ENCODE measurements around the gene LHFPL3. TPM values are rescaled to one million over a fixed set of nuclear protein-coding genes. Genes with fewer than 3 reads are reported as not detected.

LHFPL3 gene
- total and polyA plus RNA-seq, 5 donors from 2014 or later = not detected

DNA sequence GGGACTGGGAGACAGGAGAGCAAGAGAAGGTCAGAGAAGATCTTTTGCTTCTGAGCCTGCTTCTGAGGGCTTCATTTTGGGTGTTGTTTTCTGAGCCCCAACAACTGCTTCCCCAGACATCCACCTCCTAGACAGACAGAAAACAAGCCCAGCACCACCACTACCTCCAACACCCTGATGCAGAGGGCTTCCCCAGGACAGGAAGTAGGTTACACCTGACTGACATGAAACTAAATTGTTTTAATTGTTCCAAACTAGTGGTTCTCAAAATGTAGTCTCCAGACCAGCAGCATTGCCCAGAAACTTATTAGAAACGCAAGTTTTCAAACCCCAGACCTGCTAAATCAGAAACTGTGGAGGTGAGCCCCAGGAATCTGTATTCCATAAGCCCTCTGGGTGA lies 522.0 kb downstream of the LHFPL3 start:
- H3K36me3 Mint-ChIP-seq = no peaks in the 10 kb centered on the region
- H3K4me1 Mint-ChIP-seq = no peaks in the 10 kb centered on the region
- H3K27me3 Mint-ChIP-seq = peaks cover 21% of the 10 kb centered on the region
- peaks cover 0 to 4% (median 0%) of the 10 kb centered on the region in 7 donors for H3K9me3 Mint-ChIP-seq
- no peak for DNase-seq
- Histone ChIP-seq H3K27me3 (ENCODE audit: control insufficient read depth, insufficient read depth, low read length) (peaks cover 2% of the 10 kb centered on the region), H3K36me3 (ENCODE audit: control insufficient read depth, insufficient read depth, low read length) (no peaks in the 10 kb centered on the region), H3K4me1 (ENCODE audit: control insufficient read depth, insufficient read depth, low read length, poor library complexity, severe bottlenecking) (no peaks in the 10 kb centered on the region), H3K4me3 (ENCODE audit: low read depth, low read length) (no peak overlapping the region), H3K27ac (ENCODE audit: insufficient read depth, low read length, poor library complexity, severe bottlenecking) (no peak overlapping the region), H3K9me3 (ENCODE audit: control insufficient read depth in 2 of 2, low read length in 2 of 2) (no peaks in the 10 kb centered on the region)
- peak overlapping the region in 1 of 3 donors; percentile 32 for H3K27ac Mint-ChIP-seq
- H3K4me3 Mint-ChIP-seq = no peak overlapping the region
- no peak for ATAC-seq (ENCODE audit: low read depth in 2 of 2)

- no peak overlapping the region for H3K27ac ChIP-seq (ENCODE audit: insufficient read depth, low read length, poor library complexity, severe bottlenecking)
- no peak overlapping the region for H3K4me3 ChIP-seq (ENCODE audit: low read depth, low read length)
- Mint-ChIP-seq H3K27me3 (peaks cover 22% of the 10 kb centered on the region), H3K36me3 (no peaks in the 10 kb centered on the region), H3K4me3 (no peak overlapping the region), H3K9me3 (peaks cover 0 to 4% (median 0%) of the 10 kb centered on the region in 7 donors), H3K27ac (no peak overlapping the region), H3K4me1 (no peaks in the 10 kb centered on the region)
- H3K4me1 ChIP-seq (ENCODE audit: control insufficient read depth, insufficient read depth, low read length, poor library complexity, severe bottlenecking) = no peaks in the 10 kb centered on the region
- ATAC-seq (ENCODE audit: low read depth in 2 of 2) (no peak), DNase-seq (no peak)
- H3K36me3 ChIP-seq (ENCODE audit: control insufficient read depth, insufficient read depth, low read length) = no peaks in the 10 kb centered on the region
- H3K27me3 ChIP-seq (ENCODE audit: control insufficient read depth, insufficient read depth, low read length) = peaks cover 2% of the 10 kb centered on the region
- H3K9me3 ChIP-seq (ENCODE audit: control insufficient read depth in 2 of 2, low read length in 2 of 2) = no peaks in the 10 kb centered on the region
Measured at GRCh38 chr7:104851268-104851667, 522.9 kb downstream of the LHFPL3 start.

GRCh38 chr7:104852386-104852785 lies 524.0 kb downstream of the LHFPL3 start:
- Mint-ChIP-seq H3K36me3 (no peaks in the 10 kb centered on the region), H3K4me1 (peaks cover 0 to 2% (median 0%) of the 10 kb centered on the region in 4 donors), H3K9me3 (peaks cover 0 to 4% (median 0%) of the 10 kb centered on the region in 7 donors), H3K27me3 (peaks cover 16% of the 10 kb centered on the region), H3K4me3 (no peak overlapping the region), H3K27ac (no peak overlapping the region)
- Histone ChIP-seq H3K4me1 (ENCODE audit: control insufficient read depth, insufficient read depth, low read length, poor library complexity, severe bottlenecking) (no peaks in the 10 kb centered on the region), H3K9me3 (ENCODE audit: control insufficient read depth in 2 of 2, low read length in 2 of 2) (no peaks in the 10 kb centered on the region), H3K36me3 (ENCODE audit: control insufficient read depth, insufficient read depth, low read length) (no peaks in the 10 kb centered on the region), H3K27ac (ENCODE audit: insufficient read depth, low read length, poor library complexity, severe bottlenecking) (no peak overlapping the region), H3K4me3 (ENCODE audit: low read depth, low read length) (no peak overlapping the region), H3K27me3 (ENCODE audit: control insufficient read depth, insufficient read depth, low read length) (peaks cover 2% of the 10 kb centered on the region)
- no peak for ATAC-seq (ENCODE audit: low read depth in 2 of 2)
- no peak for DNase-seq

- no peaks in the 10 kb centered on the region for H3K36me3 Mint-ChIP-seq
- no peak for ATAC-seq (ENCODE audit: low read depth in 2 of 2)
- Histone ChIP-seq H3K4me3 (ENCODE audit: low read depth, low read length) (no peak overlapping the region), H3K4me1 (ENCODE audit: control insufficient read depth, insufficient read depth, low read length, poor library complexity, severe bottlenecking) (peaks cover 6% of the 10 kb centered on the region), H3K9me3 (ENCODE audit: control insufficient read depth in 2 of 2, low read length in 2 of 2) (no peaks in the 10 kb centered on the region), H3K27me3 (ENCODE audit: control insufficient read depth, insufficient read depth, low read length) (peaks cover 2% of the 10 kb centered on the region), H3K27ac (ENCODE audit: insufficient read depth, low read length, poor library complexity, severe bottlenecking) (no peak overlapping the region), H3K36me3 (ENCODE audit: control insufficient read depth, insufficient read depth, low read length) (no peaks in the 10 kb centered on the region)
- H3K9me3 Mint-ChIP-seq = peaks cover 0 to 4% (median 0%) of the 10 kb centered on the region in 7 donors
- H3K4me3 Mint-ChIP-seq = no peak overlapping the region
- H3K27ac Mint-ChIP-seq = no peak overlapping the region
- peaks cover 18% of the 10 kb centered on the region for H3K27me3 Mint-ChIP-seq
- peaks cover 0 to 16% (median 9%) of the 10 kb centered on the region in 4 donors for H3K4me1 Mint-ChIP-seq
- no peak for DNase-seq
Measured at GRCh38 chr7:104855861-104856260, 527.5 kb downstream of the LHFPL3 start.

GRCh38 chr7:104857458-104858425 lies 529.3 kb downstream of the LHFPL3 start:
- no peaks in the 10 kb centered on the region for H3K9me3 ChIP-seq (ENCODE audit: control insufficient read depth in 2 of 2, low read length in 2 of 2)
- H3K4me3 ChIP-seq (ENCODE audit: low read depth, low read length) = no peak overlapping the region
- peaks cover 31% of the 10 kb centered on the region for H3K27me3 Mint-ChIP-seq
- DNase-seq = peak in 1 of 3 donors; percentile 9
- no peak overlapping the region for H3K27ac ChIP-seq (ENCODE audit: insufficient read depth, low read length, poor library complexity, severe bottlenecking)
- H3K27ac Mint-ChIP-seq = peak overlapping the region in 2 of 3 donors; percentile 36 to 83
- ATAC-seq (ENCODE audit: low read depth in 2 of 2) = no peak
- peaks cover 0 to 2% (median 0%) of the 10 kb centered on the region in 7 donors for H3K9me3 Mint-ChIP-seq
- no peaks in the 10 kb centered on the region for H3K36me3 ChIP-seq (ENCODE audit: control insufficient read depth, insufficient read depth, low read length)
- peaks cover 6% of the 10 kb centered on the region for H3K4me1 ChIP-seq (ENCODE audit: control insufficient read depth, insufficient read depth, low read length, poor library complexity, severe bottlenecking)
- H3K4me1 Mint-ChIP-seq = peaks cover 0 to 16% (median 9%) of the 10 kb centered on the region in 4 donors
- H3K36me3 Mint-ChIP-seq = no peaks in the 10 kb centered on the region
- H3K4me3 Mint-ChIP-seq = no peak overlapping the region
- peaks cover 4% of the 10 kb centered on the region for H3K27me3 ChIP-seq (ENCODE audit: control insufficient read depth, insufficient read depth, low read length)

- Histone ChIP-seq H3K4me1 (ENCODE audit: control insufficient read depth, insufficient read depth, low read length, poor library complexity, severe bottlenecking) (peaks cover 6% of the 10 kb centered on the region), H3K4me3 (ENCODE audit: low read depth, low read length) (no peak overlapping the region), H3K27me3 (ENCODE audit: control insufficient read depth, insufficient read depth, low read length) (peaks cover 7% of the 10 kb centered on the region), H3K9me3 (ENCODE audit: control insufficient read depth in 2 of 2, low read length in 2 of 2) (no peaks in the 10 kb centered on the region), H3K27ac (ENCODE audit: insufficient read depth, low read length, poor library complexity, severe bottlenecking) (no peak overlapping the region), H3K36me3 (ENCODE audit: control insufficient read depth, insufficient read depth, low read length) (no peaks in the 10 kb centered on the region)
- Mint-ChIP-seq H3K27me3 (peaks cover 35% of the 10 kb centered on the region), H3K4me3 (no peak overlapping the region), H3K4me1 (peaks cover 0 to 16% (median 9%) of the 10 kb centered on the region in 4 donors), H3K27ac (no peak overlapping the region), H3K9me3 (peaks cover 0 to 3% (median 0%) of the 10 kb centered on the region in 7 donors), H3K36me3 (no peaks in the 10 kb centered on the region)
- ATAC-seq (ENCODE audit: low read depth in 2 of 2) (no peak), DNase-seq (no peak)
Measured at GRCh38 chr7:104859754-104860426, 531.5 kb downstream of the LHFPL3 start.

GRCh38 chr7:104861729-104862390 lies 533.5 kb downstream of the LHFPL3 start:
- Mint-ChIP-seq H3K27me3 (peaks cover 43% of the 10 kb centered on the region), H3K27ac (no peak overlapping the region), H3K4me1 (peaks cover 0 to 16% (median 9%) of the 10 kb centered on the region in 4 donors), H3K9me3 (peaks cover 0 to 9% (median 0%) of the 10 kb centered on the region in 7 donors), H3K36me3 (peaks cover 3% of the 10 kb centered on the region), H3K4me3 (no peak overlapping the region)
- H3K4me1 ChIP-seq (ENCODE audit: control insufficient read depth, insufficient read depth, low read length, poor library complexity, severe bottlenecking) = peaks cover 6% of the 10 kb centered on the region
- ATAC-seq (ENCODE audit: low read depth in 2 of 2) (no peak), DNase-seq (no peak)
- no peaks in the 10 kb centered on the region for H3K36me3 ChIP-seq (ENCODE audit: control insufficient read depth, insufficient read depth, low read length)
- H3K27ac ChIP-seq (ENCODE audit: insufficient read depth, low read length, poor library complexity, severe bottlenecking) = no peak overlapping the region
- peaks cover 7% of the 10 kb centered on the region for H3K27me3 ChIP-seq (ENCODE audit: control insufficient read depth, insufficient read depth, low read length)
- no peaks in the 10 kb centered on the region for H3K9me3 ChIP-seq (ENCODE audit: control insufficient read depth in 2 of 2, low read length in 2 of 2)
- H3K4me3 ChIP-seq (ENCODE audit: low read depth, low read length) = no peak overlapping the region

Data from CD4-positive, CD25-positive, alpha-beta regulatory T cell (primary cell).